Smooth muscle cell (in vitro differentiated cells): ENCODE results near the gene TBC1D10B. TPM values are rescaled to one million over a fixed set of nuclear protein-coding genes. Genes with fewer than 3 reads are reported as not detected.

ENCODE experiments used
- DNase-seq: peaks from one replicate; lab custom pipeline; 2025; ENCODE audit not compliant: unreplicated experiment; lab: John Stamatoyannopoulos, UW
- H2AFZ ChIP-seq: fragments of 200-600 bp; sonication (generic); 2 replicates; pipeline ENCODE4 v1.6.0; 2016; ENCODE audit warnings: antibody characterized with exemption, low read depth, mild to moderate bottlenecking
- H3F3A ChIP-seq: fragments of 200-600 bp; sonication (generic); 2 replicates; pipeline ENCODE4 v1.6.0; 2017; ENCODE audit warnings: antibody characterized with exemption, low read depth
- H3K27ac ChIP-seq: fragments of 200-600 bp; sonication (generic); 2 replicates; pipeline ENCODE4 v1.5.1; 2016; ENCODE audit warnings: low read depth, mild to moderate bottlenecking
- H3K27me3 ChIP-seq: fragments of 200-600 bp; sonication (generic); 2 replicates; pipeline ENCODE4 v1.6.1; 2016; ENCODE audit warnings: low read depth, mild to moderate bottlenecking
- H3K36me3 ChIP-seq: fragments of 200-600 bp; sonication (generic); 2 replicates; pipeline ENCODE4 v1.5.1; 2016; ENCODE audit warnings: low read depth
- H3K4me1 ChIP-seq: fragments of 200-600 bp; sonication (generic); 2 replicates; pipeline ENCODE4 v1.5.1; 2016; ENCODE audit warnings: low read depth
- H3K4me2 ChIP-seq: fragments of 200-600 bp; sonication (generic); 2 replicates; pipeline ENCODE4 v1.6.0; 2016; ENCODE audit warnings: mild to moderate bottlenecking
- H3K4me3 ChIP-seq: fragments of 200-600 bp; sonication (generic); 2 replicates; pipeline ENCODE4 v1.5.1; 2016; ENCODE audit warnings: mild to moderate bottlenecking
- H3K79me2 ChIP-seq: fragments of 200-600 bp; sonication (generic); 2 replicates; pipeline ENCODE4 v1.6.0; 2016; ENCODE audit warnings: low read depth, mild to moderate bottlenecking
- H3K9ac ChIP-seq: fragments of 200-600 bp; sonication (generic); 2 replicates; pipeline ENCODE4 v1.6.0; 2016; ENCODE audit warnings: low read depth
- H3K9me3 ChIP-seq: fragments of 200-600 bp; sonication (generic); replicated peaks from 2 replicates; pipeline ENCODE4 v1.5.1; 2016; ENCODE audit warnings: low read depth
- H4K20me1 ChIP-seq: fragments of 200-600 bp; sonication (generic); 2 replicates; pipeline ENCODE4 v1.6.0; 2016; ENCODE audit warnings: low read depth
- CTCF ChIP-seq: fragments of 200-600 bp; sonication (generic); IDR thresholded peaks from 2 replicates; pipeline ENCODE4 v1.5.1; 2017; ENCODE audit warnings: borderline replicate concordance, mild to moderate bottlenecking, antibody characterized with exemption; ENCODE audit not compliant: insufficient read depth, poor library complexity, severe bottlenecking
- WGBS: methylation state at CpG from one replicate; pipeline ENCODE4 v1.1.7; 2016; ENCODE audit warnings: low lambda C conversion rate; 5-methylcytosine and 5-hydroxymethylcytosine counted together
- polyA plus RNA-seq: library from polyadenylated mRNA; unstranded; fragments of >200 nt; fragmentation: Nextera tagmentation; extraction: Ambion mirVana; gene quantifications from 2 replicates; pipeline ENCODE4 v1.2.1, GENCODE V29; 2016
- total RNA-seq: library from RNA; depleted of rRNA; stranded (reverse); fragments of >200 nt; gene quantifications from 2 replicates; pipeline ENCODE4 v1.2.3, GENCODE V29; 2014

Gene TBC1D10B
- total and polyA plus RNA-seq, 2 experiments from 2014 or later, result 17.7 to 37.4 TPM

GRCh38 chr16:30351586-30352419 lies 18.5 kb downstream of the TBC1D10B start:
- H3K27me3 ChIP-seq, result no peaks in the 10 kb centered on the region
- H2AFZ ChIP-seq, result no peak overlapping the region
- no peak overlapping the region for H3K9ac ChIP-seq
- H3K79me2 ChIP-seq, result peaks cover 15% of the 10 kb centered on the region
- no peak overlapping the region for H3K4me3 ChIP-seq
- TF ChIP-seq CTCF, result no peak
- DNase-seq, result no peak
- peaks cover 16% of the 10 kb centered on the region for H3K4me1 ChIP-seq
- H3F3A ChIP-seq, result peaks cover 3% of the 10 kb centered on the region
- no peaks in the 10 kb centered on the region for H3K9me3 ChIP-seq
- no peaks in the 10 kb centered on the region for H4K20me1 ChIP-seq
- H3K36me3 ChIP-seq, result no peaks in the 10 kb centered on the region
- WGBS, result 95% methylated on average over 11 of the region's 11 CpGs
- H3K27ac ChIP-seq, result no peak overlapping the region
- H3K4me2 ChIP-seq, result no peak overlapping the region

DNA sequence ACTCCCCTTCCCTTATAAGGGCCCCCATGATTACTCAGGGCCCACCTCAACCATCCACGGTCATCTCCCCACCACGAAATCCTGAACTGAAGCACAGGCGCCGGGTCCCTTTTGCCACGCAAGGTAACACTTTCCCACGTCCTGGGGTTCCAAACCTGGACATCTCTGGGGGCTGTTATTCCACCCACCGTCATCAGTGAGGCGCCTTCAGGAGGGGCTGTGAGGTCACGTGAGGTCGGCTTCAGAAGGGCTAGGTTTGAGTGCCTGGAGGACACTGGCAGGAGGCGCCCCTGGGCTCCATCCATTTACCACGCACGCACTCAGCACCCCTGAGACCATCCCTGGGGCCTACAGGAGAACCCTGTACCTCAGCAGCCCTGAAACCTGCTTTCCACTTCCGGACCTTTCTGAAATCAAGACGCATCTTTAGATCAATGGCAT lies 19.3 kb downstream of the TBC1D10B start:
- Histone ChIP-seq H3K27ac (no peak overlapping the region), H3K4me2 (no peak overlapping the region), H3K4me3 (no peak overlapping the region), H2AFZ (no peak overlapping the region), H3K36me3 (no peaks in the 10 kb centered on the region), H4K20me1 (no peaks in the 10 kb centered on the region), H3K27me3 (no peaks in the 10 kb centered on the region), H3K4me1 (peaks cover 9% of the 10 kb centered on the region), H3K9ac (no peak overlapping the region), H3K79me2 (peaks cover 15% of the 10 kb centered on the region), H3K9me3 (no peaks in the 10 kb centered on the region), H3F3A (peaks cover 3% of the 10 kb centered on the region)
- no peak for DNase-seq
- TF ChIP-seq CTCF, result no peak
- WGBS, result 98% methylated on average over 15 of the region's 15 CpGs

GRCh38 chr16:30350134-30350871 lies 20.0 kb downstream of the TBC1D10B start:
- Histone ChIP-seq H3K27me3 (no peaks in the 10 kb centered on the region), H3K36me3 (no peaks in the 10 kb centered on the region), H4K20me1 (no peaks in the 10 kb centered on the region), H2AFZ (no peak overlapping the region), H3K27ac (no peak overlapping the region), H3K9ac (no peak overlapping the region), H3K9me3 (no peaks in the 10 kb centered on the region), H3K4me3 (no peak overlapping the region), H3F3A (peaks cover 3% of the 10 kb centered on the region), H3K4me2 (no peak overlapping the region), H3K79me2 (peaks cover 15% of the 10 kb centered on the region), H3K4me1 (peaks cover 8% of the 10 kb centered on the region)
- TF ChIP-seq CTCF, result no peak
- WGBS, result 96% methylated on average over 3 of the region's 3 CpGs
- no peak for DNase-seq
